SU-DHL-6 (cell line): Measurements from ENCODE around the gene LRGUK.

ENCODE experiments used
- H2AFZ ChIP-seq: fragments of 200-600 bp; sonication (generic); 2 replicates; pipeline ENCODE4 v1.6.1; 2014; ENCODE audit warnings: low read depth, mild to moderate bottlenecking, moderate library complexity, mixed read lengths, antibody characterized with exemption, low read length; ENCODE audit not compliant: severe bottlenecking
- H3F3A ChIP-seq: fragments of 200-600 bp; shearing (Covaris generic); 2 replicates; pipeline ENCODE4 v1.6.0; 2016; ENCODE audit warnings: antibody characterized with exemption, mild to moderate bottlenecking; ENCODE audit not compliant: insufficient read depth
- H3K27ac ChIP-seq: fragments of 200-600 bp; sonication (generic); 2 replicates; pipeline ENCODE4 v1.5.1; 2016; ENCODE audit warnings: low read depth, mild to moderate bottlenecking, low read length, moderate library complexity, mixed read lengths
- H3K27me3 ChIP-seq: fragments of 200-600 bp; sonication (generic), shearing (Covaris generic); 2 replicates; pipeline ENCODE4 v1.6.0; 2014; ENCODE audit warnings: mild to moderate bottlenecking, low read length
- H3K36me3 ChIP-seq: fragments of 200-600 bp; sonication (generic); 2 replicates; pipeline ENCODE4 v1.6.1; 2014; ENCODE audit warnings: mild to moderate bottlenecking, low read length, mixed read lengths
- H3K4me2 ChIP-seq: fragments of 300-600, 200-600 bp; shearing (Covaris generic), sonication (generic); 2 replicates; pipeline ENCODE4 v1.6.0; 2014; ENCODE audit warnings: low read length, low read depth, mild to moderate bottlenecking; ENCODE audit not compliant: poor library complexity, severe bottlenecking
- H3K4me3 ChIP-seq: fragments of 200-600 bp; sonication (generic); 2 replicates; pipeline ENCODE4 v1.5.1; 2014; ENCODE audit warnings: antibody characterized with exemption, low read length, mild to moderate bottlenecking, mixed read lengths; ENCODE audit not compliant: insufficient read depth, poor library complexity, severe bottlenecking
- H3K79me2 ChIP-seq: fragments of 200-600 bp; sonication (generic); 2 replicates; pipeline ENCODE4 v1.6.1; 2014; ENCODE audit warnings: mild to moderate bottlenecking, low read length, moderate library complexity; ENCODE audit not compliant: insufficient read depth
- H3K9ac ChIP-seq: fragments of 200-600 bp; sonication (generic); 2 replicates; pipeline ENCODE4 v1.7.0; 2014; ENCODE audit warnings: mild to moderate bottlenecking, low read length
- H3K9me2 ChIP-seq: fragments of 200-600 bp; sonication (generic); replicated peaks from 2 replicates; pipeline ENCODE4 v1.6.1; 2014; ENCODE audit warnings: low read length; ENCODE audit not compliant: insufficient read depth
- H3K9me3 ChIP-seq: fragments of 200-600 bp; sonication (generic); 2 replicates; pipeline ENCODE4 v1.6.1; 2014; ENCODE audit warnings: low read length, mixed read lengths; ENCODE audit not compliant: insufficient read depth
- H4K20me1 ChIP-seq: fragments of 200-600 bp; sonication (generic); 2 replicates; pipeline ENCODE4 v1.6.1; 2014; ENCODE audit warnings: low read depth, mild to moderate bottlenecking, antibody characterized with exemption, low read length, moderate library complexity, mixed read lengths
- CTCF ChIP-seq: fragments of 200-600 bp; sonication (generic); IDR thresholded peaks from one replicate; pipeline ENCODE4 v1.5.1; 2017; ENCODE audit warnings: antibody characterized with exemption, mild to moderate bottlenecking, low read length, moderate library complexity; ENCODE audit not compliant: insufficient read depth, poor library complexity, severe bottlenecking
- EZH2phosphoT487 ChIP-seq: fragments of 200-600 bp; sonication (generic), shearing (Covaris generic); conservative IDR thresholded peaks from 2 replicates; pipeline ENCODE4 v1.6.1; 2018; ENCODE audit warnings: mild to moderate bottlenecking, antibody characterized with exemption, low read length, moderate library complexity, mixed read lengths

The LRGUK gene

GRCh38 chr7:134245253-134245652 is 118.1 kb downstream of the LRGUK start:
- no peak overlapping the region for H3K9ac ChIP-seq
- H3K79me2 ChIP-seq, result no peaks in the 10 kb centered on the region
- no peaks in the 10 kb centered on the region for H4K20me1 ChIP-seq
- TF ChIP-seq EZH2phosphoT487, result no peak
- TF ChIP-seq CTCF, result no peak
- H3K4me2 ChIP-seq, result peak overlapping the region; percentile 48
- H3K27me3 ChIP-seq, result no peaks in the 10 kb centered on the region
- H3K9me3 ChIP-seq, result no peaks in the 10 kb centered on the region
- H3F3A ChIP-seq, result 0 out of 2 replicates have a peak, but pooled peaks cover 4% of the 10 kb centered on the region
- H3K9me2 ChIP-seq, result no peaks in the 10 kb centered on the region
- no peaks in the 10 kb centered on the region for H3K36me3 ChIP-seq
- no peak overlapping the region for H3K4me3 ChIP-seq
- no peak overlapping the region for H2AFZ ChIP-seq
- H3K27ac ChIP-seq, result peak overlapping the region; percentile 61

DNA sequence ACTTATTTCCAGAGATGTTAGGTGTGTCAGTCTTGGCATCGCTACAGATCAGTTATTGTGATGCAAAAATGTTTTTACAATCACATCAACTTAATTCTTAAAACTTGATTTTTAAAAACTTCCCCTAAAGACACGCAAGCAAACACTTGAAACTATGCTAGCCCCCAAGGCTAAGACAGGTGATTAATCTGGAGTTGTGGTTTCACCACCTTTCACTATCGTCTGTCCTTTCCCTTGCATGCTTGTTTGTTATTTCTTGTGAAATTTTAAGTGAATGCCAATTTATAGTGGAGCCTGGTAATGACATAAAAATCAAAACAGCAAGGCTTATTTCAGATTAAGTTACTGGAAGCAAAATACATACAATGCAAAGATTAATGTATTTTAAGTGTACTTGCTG is 119.2 kb downstream of the LRGUK start:
- Histone ChIP-seq H3K36me3 (no peaks in the 10 kb centered on the region), H3K27ac (peak overlapping the region; percentile 61), H3K9me3 (no peaks in the 10 kb centered on the region), H3F3A (0 out of 2 replicates have a peak, but pooled peaks cover 4% of the 10 kb centered on the region), H4K20me1 (no peaks in the 10 kb centered on the region), H3K9ac (no peak overlapping the region; the same call in 1 of the 2 replicates), H3K79me2 (no peaks in the 10 kb centered on the region), H3K4me2 (peak overlapping the region; percentile 48), H3K9me2 (no peaks in the 10 kb centered on the region), H2AFZ (no peak overlapping the region), H3K27me3 (no peaks in the 10 kb centered on the region), H3K4me3 (no peak overlapping the region)
- TF ChIP-seq CTCF (no peak), EZH2phosphoT487 (no peak)

GRCh38 chr7:134246761-134247160 is 119.6 kb downstream of the LRGUK start:
- no peaks in the 10 kb centered on the region for H3K9me3 ChIP-seq
- H4K20me1 ChIP-seq, result no peaks in the 10 kb centered on the region
- H3K9me2 ChIP-seq, result no peaks in the 10 kb centered on the region
- no peak overlapping the region for H3K9ac ChIP-seq
- H3K79me2 ChIP-seq, result no peaks in the 10 kb centered on the region
- no peaks in the 10 kb centered on the region for H3K36me3 ChIP-seq
- no peak overlapping the region for H2AFZ ChIP-seq
- TF ChIP-seq EZH2phosphoT487, result no peak
- TF ChIP-seq CTCF, result no peak
- H3F3A ChIP-seq, result 0 out of 2 replicates have a peak, but pooled peaks cover 4% of the 10 kb centered on the region
- H3K27me3 ChIP-seq, result no peaks in the 10 kb centered on the region
- H3K4me2 ChIP-seq, result peak overlapping the region; percentile 48
- H3K27ac ChIP-seq, result peak overlapping the region; percentile 61
- H3K4me3 ChIP-seq, result no peak overlapping the region
